GM12878 (cell line): ENCODE measurements around the gene TIMM50. TPM values are rescaled to one million over a fixed set of nuclear protein-coding genes. Genes with fewer than 3 reads are reported as not detected.

Source experiments
- ATAC-seq: fragments of 200-7000 bp; cut with Tn5 transposase; 3 replicates; pipeline ENCODE4 v1.9.1; 2020; ENCODE audit warnings: mild to moderate bottlenecking, moderate library complexity
- BruUV-seq: library from RNA; stranded (reverse); fragments of 400-500 nt; replicated peaks from 2 replicates; lab custom pipeline; 2021; lab: Mats Ljungman, UMichigan
- CTCF ChIA-PET: fragments of 300-600 bp; sonication (Branson Sonifier 250); formaldehyde crosslinking; extraction: SDS; loops from one replicate; lab custom pipeline; 2021; ENCODE audit warnings: inconsistent platforms; lab: Yijun Ruan, JAX
- POLR2A ChIA-PET: fragments of 350-600 bp; formaldehyde crosslinking; extraction: SDS; loops from one replicate; lab custom pipeline; 2021; ENCODE audit warnings: inconsistent platforms; lab: Charles Lee
- RAD21 ChIA-PET: fragments of 300-600 bp; sonication (Branson Sonifier 250); formaldehyde crosslinking; loops from one replicate; lab custom pipeline; 2023; ENCODE audit warnings: antibody characterized with exemption; ENCODE audit not compliant: unreplicated experiment; lab: Charles Lee
- SMC1A ChIA-PET: fragments of 300-600 bp; sonication (Branson Sonifier 250); formaldehyde crosslinking; loops from one replicate; lab custom pipeline; 2023; ENCODE audit not compliant: unreplicated experiment, uncharacterized antibody; lab: Charles Lee
- DNase-seq: peaks from one replicate; pipeline ENCODE4 v3.0.0-alpha.2; 2011; ENCODE audit warnings: low read depth, low spot score
- FAIRE-seq: peaks from 3 replicates; lab custom pipeline; 2011; peaks lifted over from hg19 to GRCh38; lab: Jason Lieb, UNC
- H2AFZ ChIP-seq: 2 replicates; pipeline ENCODE4 v1.6.0; 2011; ENCODE audit warnings: low read depth, low read length, control low read depth; ENCODE audit not compliant: control insufficient read depth
- H3K27ac ChIP-seq: 2 replicates; pipeline ENCODE4 v1.5.1; 2011; ENCODE audit warnings: control low read depth; ENCODE audit not compliant: control insufficient read depth, insufficient read depth
- H3K27me3 ChIP-seq, 2 experiments: replicated peaks in 1 of 2; 2 replicates each; pipeline versions ENCODE4 v1.6.0 to v1.6.1; 2011; ENCODE audit warnings: low read length in 1 of 2; ENCODE audit not compliant: control insufficient read depth in 2 of 2, insufficient read depth in 2 of 2
- H3K36me3 ChIP-seq, 2 experiments: 2 replicates each; pipeline ENCODE4 v1.5.1; 2011; ENCODE audit warnings: low read length in 1 of 2; ENCODE audit not compliant: control insufficient read depth in 2 of 2, insufficient read depth in 2 of 2
- H3K4me1 ChIP-seq: 2 replicates; pipeline ENCODE4 v1.6.1; 2011; ENCODE audit warnings: mild to moderate bottlenecking, low read length, moderate library complexity, mixed read lengths; ENCODE audit not compliant: control insufficient read depth, insufficient read depth
- H3K4me2 ChIP-seq: 2 replicates; pipeline ENCODE4 v1.6.0; 2011; ENCODE audit warnings: control low read depth; ENCODE audit not compliant: control insufficient read depth, insufficient read depth
- H3K4me3 ChIP-seq: fragments of 200-600 bp; sonication (generic); 2 replicates; pipeline ENCODE4 v1.5.1; 2016
- H3K79me2 ChIP-seq: 2 replicates; pipeline ENCODE4 v1.6.0; 2011; ENCODE audit warnings: low read length; ENCODE audit not compliant: control insufficient read depth, insufficient read depth
- H3K9ac ChIP-seq: 2 replicates; pipeline ENCODE4 v1.8.0; 2011; ENCODE audit warnings: low read length, control low read depth, mixed read lengths; ENCODE audit not compliant: control insufficient read depth, insufficient read depth
- H3K9me3 ChIP-seq: replicated peaks from 3 replicates; pipeline ENCODE4 v1.5.1; 2011; ENCODE audit warnings: mild to moderate bottlenecking, low read length; ENCODE audit not compliant: control insufficient read depth, insufficient read depth
- H4K20me1 ChIP-seq: 2 replicates; pipeline ENCODE4 v1.6.0; 2011; ENCODE audit not compliant: control insufficient read depth, insufficient read depth
- MEF2A ChIP-seq: IDR thresholded peaks from 2 replicates; pipeline ENCODE4 v1.6.1; 2011; ENCODE audit warnings: low read depth, mild to moderate bottlenecking, low read length, moderate library complexity; ENCODE audit not compliant: insufficient read depth
- SIN3A ChIP-seq: IDR thresholded peaks from 2 replicates; pipeline ENCODE4 v1.6.1; 2012; ENCODE audit warnings: low read depth, low read length, improper control_type of control experiment
- ZNF217 ChIP-seq: fragments of 450-650 bp; IDR thresholded peaks from 2 replicates; pipeline ENCODE4 v1.6.1; 2017; ENCODE audit warnings: antibody characterized with exemption, mild to moderate bottlenecking
- ZZZ3 ChIP-seq: IDR thresholded peaks from 2 replicates; pipeline ENCODE4 v1.6.1; 2011; ENCODE audit warnings: low read depth; ENCODE audit not compliant: control insufficient read depth, insufficient read length
- WGBS: methylation state at CpG from one replicate; pipeline ENCODE4 v1.1.6; 2016; ENCODE audit warnings: low lambda C conversion rate; ENCODE audit not compliant: insufficient replicate concordance, insufficient coverage; ENCODE audit errors: missing lambda C conversion rate; 5-methylcytosine and 5-hydroxymethylcytosine counted together
- in situ Hi-C: fragments of 300-500 bp; cut with MboI; formaldehyde crosslinking; loops from 9 replicates; pipeline ENCODE4 v1.14.3; 2018; ENCODE audit warnings: mixed read lengths
- intact Hi-C: fragments of 100-400 bp; cut with micrococcal nuclease; formaldehyde crosslinking; loops from one replicate; pipeline ENCODE4 v1.14.2; 2022; ENCODE audit not compliant: unreplicated experiment
- polyA plus RNA-seq, 11 experiments: library from polyadenylated mRNA; depleted of rRNA in 4 of 11; unstranded in 6 of 11; stranded (reverse) in 5 of 11; fragments of >200 nt; fragmentation: Nextera tagmentation in 4 of 11; fragmentation: Illumina TruSeq in 1 of 11; extraction: Ambion mirVana in 4 of 11; extraction: Trizol in 1 of 11; gene quantifications; 1 replicate in 1 of 11; 2 replicates in 10 of 11; pipeline versions ENCODE4 v1.2.1 to v1.2.3, GENCODE V29; 2011 to 2016; ENCODE audit warnings: inconsistent platforms in 2 of 11, missing spikeins in 2 of 11, low read depth in 1 of 11
- total RNA-seq, 4 experiments: library from RNA; depleted of rRNA in 3 of 4; stranded (reverse); fragments of >200 nt in 3 of 4; fragmentation: Illumina TruSeq in 1 of 4; extraction: Trizol in 1 of 4; gene quantifications; 2 replicates each; pipeline versions ENCODE4 v1.2.1 to v1.2.3, GENCODE V29; 2013 to 2021
- TF ChIP-seq, protein P1 (sequence below): IDR thresholded peaks from 2 replicates; pipeline ENCODE4 v1.6.1; 2011; ENCODE audit warnings: low read depth, mild to moderate bottlenecking, low read length, moderate library complexity, borderline replicate concordance; ENCODE audit errors: extremely low read depth
- TF ChIP-seq, protein P2 (sequence below): fragments of 450-650 bp; formaldehyde crosslinking; IDR thresholded peaks from 2 replicates; pipeline ENCODE4 v1.5.0; 2022; ENCODE audit warnings: mild to moderate bottlenecking, missing genetic modification characterization

TIMM50 gene
- total and polyA plus RNA-seq, 10 of the 15 experiments (the other 5 are each of a cell fraction or from before 2014, with no cell fraction given): 15.6 to 146 (median 101) TPM

DNA sequence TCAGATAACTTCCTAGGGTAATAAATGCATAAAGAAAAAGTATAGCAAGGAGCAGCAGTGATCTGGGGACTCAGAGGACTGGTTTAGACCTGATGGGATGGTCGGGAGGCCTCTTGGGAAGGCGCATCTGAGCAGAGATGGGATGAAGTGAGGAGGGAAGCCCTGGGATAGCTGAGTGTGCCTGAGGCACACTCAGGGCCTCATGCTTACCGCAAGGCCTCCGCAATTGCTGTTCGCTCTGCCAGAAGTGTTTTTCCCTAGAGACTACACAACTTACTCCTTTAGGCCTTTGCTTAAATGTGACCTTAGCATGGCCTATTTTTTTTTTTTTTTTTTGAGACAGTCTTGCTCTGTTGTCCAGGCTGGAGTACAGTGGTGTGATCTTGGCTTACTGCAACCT, 14.0 kb downstream of the TIMM50 start (continued):
- TF ChIP-seq, protein P1, sequence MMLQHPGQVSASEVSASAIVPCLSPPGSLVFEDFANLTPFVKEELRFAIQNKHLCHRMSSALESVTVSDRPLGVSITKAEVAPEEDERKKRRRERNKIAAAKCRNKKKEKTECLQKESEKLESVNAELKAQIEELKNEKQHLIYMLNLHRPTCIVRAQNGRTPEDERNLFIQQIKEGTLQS: no peak

DNA sequence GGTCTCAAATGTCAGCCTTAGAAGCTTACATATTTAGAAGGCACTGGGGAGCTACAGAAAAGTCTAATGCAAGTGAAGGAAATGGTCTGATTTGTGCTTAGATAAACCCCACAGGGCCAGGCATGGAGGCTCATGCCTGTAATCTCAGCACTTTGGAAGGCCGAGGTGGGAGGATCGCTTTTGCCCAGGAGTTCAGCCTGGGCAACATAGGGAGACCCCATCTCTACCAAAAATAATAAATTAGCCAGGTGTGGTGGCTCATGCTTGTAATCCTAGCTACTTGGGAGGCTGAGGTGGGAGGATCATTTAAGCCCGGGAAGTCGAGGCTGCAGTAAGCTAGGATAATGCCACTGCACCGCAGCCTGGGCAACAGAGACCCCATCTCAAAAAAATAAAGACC, 15.4 kb downstream of the TIMM50 start:
- FAIRE-seq (no peak), ATAC-seq (no peak), DNase-seq (no peak)
- H2AFZ ChIP-seq: no peak overlapping the region
- H3K4me2 ChIP-seq: no peak overlapping the region
- H3K36me3 ChIP-seq: no peaks in the 10 kb centered on the region
- WGBS: 28% methylated on average over 5 of the region's 5 CpGs
- TF ChIP-seq MEF2A: no peak
- TF ChIP-seq ZZZ3: no peak
- TF ChIP-seq, protein P1: no peak
- TF ChIP-seq SIN3A: no peak
- no peak for TF ChIP-seq ZNF217
- TF ChIP-seq, protein P2, sequence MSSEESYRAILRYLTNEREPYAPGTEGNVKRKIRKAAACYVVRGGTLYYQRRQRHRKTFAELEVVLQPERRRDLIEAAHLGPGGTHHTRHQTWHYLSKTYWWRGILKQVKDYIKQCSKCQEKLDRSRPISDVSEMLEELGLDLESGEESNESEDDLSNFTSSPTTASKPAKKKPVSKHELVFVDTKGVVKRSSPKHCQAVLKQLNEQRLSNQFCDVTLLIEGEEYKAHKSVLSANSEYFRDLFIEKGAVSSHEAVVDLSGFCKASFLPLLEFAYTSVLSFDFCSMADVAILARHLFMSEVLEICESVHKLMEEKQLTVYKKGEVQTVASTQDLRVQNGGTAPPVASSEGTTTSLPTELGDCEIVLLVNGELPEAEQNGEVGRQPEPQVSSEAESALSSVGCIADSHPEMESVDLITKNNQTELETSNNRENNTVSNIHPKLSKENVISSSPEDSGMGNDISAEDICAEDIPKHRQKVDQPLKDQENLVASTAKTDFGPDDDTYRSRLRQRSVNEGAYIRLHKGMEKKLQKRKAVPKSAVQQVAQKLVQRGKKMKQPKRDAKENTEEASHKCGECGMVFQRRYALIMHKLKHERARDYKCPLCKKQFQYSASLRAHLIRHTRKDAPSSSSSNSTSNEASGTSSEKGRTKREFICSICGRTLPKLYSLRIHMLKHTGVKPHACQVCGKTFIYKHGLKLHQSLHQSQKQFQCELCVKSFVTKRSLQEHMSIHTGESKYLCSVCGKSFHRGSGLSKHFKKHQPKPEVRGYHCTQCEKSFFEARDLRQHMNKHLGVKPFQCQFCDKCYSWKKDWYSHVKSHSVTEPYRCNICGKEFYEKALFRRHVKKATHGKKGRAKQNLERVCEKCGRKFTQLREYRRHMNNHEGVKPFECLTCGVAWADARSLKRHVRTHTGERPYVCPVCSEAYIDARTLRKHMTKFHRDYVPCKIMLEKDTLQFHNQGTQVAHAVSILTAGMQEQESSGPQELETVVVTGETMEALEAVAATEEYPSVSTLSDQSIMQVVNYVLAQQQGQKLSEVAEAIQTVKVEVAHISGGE (CRISPR knock-in tag): no peak
- RAD21 ChIA-PET: no interaction called here
- H3K9ac ChIP-seq: no peak overlapping the region
- H3K4me1 ChIP-seq: peaks cover 10% of the 10 kb centered on the region
- no peaks in the 10 kb centered on the region for H4K20me1 ChIP-seq
- H3K9me3 ChIP-seq: no peaks in the 10 kb centered on the region
- in situ Hi-C loops (no loop called here), intact Hi-C loops (loop anchor here (5.0 kb wide), 1 partner anchor 49 kb away; the partner anchor contains the start of gene SUPT5H)
- H3K4me3 ChIP-seq: no peak overlapping the region
- H3K79me2 ChIP-seq: no peaks in the 10 kb centered on the region
- POLR2A ChIA-PET: interaction anchor here (1.0 kb wide), 1 partner anchor 60 kb away, joined by 3 read pairs; the partner anchor contains the start of gene RPS16
- BruUV-seq: no TSS peak
- CTCF ChIA-PET: interaction anchor here (0.6 to 2.9 kb wide), 5 partner anchors 19 to 177 kb away, joined by 3 to 16 read pairs (median 4); partner anchors contain the start of gene SELENOV
- no peak overlapping the region for H3K27ac ChIP-seq
- peaks cover 0 to 19% of the 10 kb centered on the region in 2 experiments; a peak in 2 of 4 replicates for H3K27me3 ChIP-seq
- SMC1A ChIA-PET: interaction anchor here (0.8 to 1.5 kb wide), 2 partner anchors 55 to 177 kb away, joined by 3 to 4 read pairs; no protein-coding TSS in a partner anchor
